Measurements from ENCODE around the gene ZFP14. TPM values are rescaled to one million over a fixed set of nuclear protein-coding genes. Genes with fewer than 3 reads are reported as not detected.

ZFP14 gene
- total and polyA plus RNA-seq, 2 of the 4 experiments (the other 2 are of a cell fraction): 0.67 to 2.0 TPM

- H3K4me1 ChIP-seq (ENCODE audit: control insufficient read depth, insufficient read depth, low read length): no peaks in the 10 kb centered on the region
- no peak overlapping the region for H3K4ac ChIP-seq (ENCODE audit: low read depth, low read length)
- H3K56ac ChIP-seq (ENCODE audit: extremely low read depth, insufficient read depth, low read length): no peak overlapping the region
- in situ Hi-C loops (cut with MboI; ENCODE audit: low sequenced_read_pairs) (no loop called here), dilution Hi-C loops (cut with HindIII; ENCODE audit: low sequenced_read_pairs, unreplicated experiment) (no loop called here), intact Hi-C loops (cut with micrococcal nuclease) (no loop called here)
- CTCF ChIA-PET: no interaction called here
- no peak overlapping the region for H2BK20ac ChIP-seq (ENCODE audit: low read depth, low read length)
- BruUV-seq (replicated peaks): no TSS peak
- no peaks in the 10 kb centered on the region for H4K20me1 ChIP-seq (ENCODE audit: insufficient read depth, low read length)
- no peak overlapping the region for H3K14ac ChIP-seq (replicated peaks; ENCODE audit: low read depth, low read length)
- no peaks in the 10 kb centered on the region for H3K27me3 ChIP-seq (ENCODE audit: control insufficient read depth, insufficient read depth, low read length)
- peaks cover 3 to 6% of the 10 kb centered on the region in 2 experiments for H3K79me1 ChIP-seq (ENCODE audit: low read depth in 1 of 2, low read length in 2 of 2)
- TF ChIP-seq MAZ (IDR thresholded peaks at IDR 0.05; ENCODE audit: borderline replicate concordance, low read depth, low read length) (no peak), CEBPB (IDR thresholded peaks at IDR 0.05; ENCODE audit: low read depth, low read length) (no peak), CHD1 (IDR thresholded peaks at IDR 0.05; ENCODE audit: low read depth, low read length) (no peak), FOS (IDR thresholded peaks at IDR 0.05; ENCODE audit: low read depth, low read length) (no peak), USF2 (IDR thresholded peaks at IDR 0.05; ENCODE audit: low read depth, low read length) (no peak), NFE2L2 (IDR thresholded peaks at IDR 0.05; ENCODE audit: low read depth, low read length) (no peak), MAFK (IDR thresholded peaks at IDR 0.05; ENCODE audit: low read depth, low read length) (no peak)
- TF ChIP-seq, protein P1, sequence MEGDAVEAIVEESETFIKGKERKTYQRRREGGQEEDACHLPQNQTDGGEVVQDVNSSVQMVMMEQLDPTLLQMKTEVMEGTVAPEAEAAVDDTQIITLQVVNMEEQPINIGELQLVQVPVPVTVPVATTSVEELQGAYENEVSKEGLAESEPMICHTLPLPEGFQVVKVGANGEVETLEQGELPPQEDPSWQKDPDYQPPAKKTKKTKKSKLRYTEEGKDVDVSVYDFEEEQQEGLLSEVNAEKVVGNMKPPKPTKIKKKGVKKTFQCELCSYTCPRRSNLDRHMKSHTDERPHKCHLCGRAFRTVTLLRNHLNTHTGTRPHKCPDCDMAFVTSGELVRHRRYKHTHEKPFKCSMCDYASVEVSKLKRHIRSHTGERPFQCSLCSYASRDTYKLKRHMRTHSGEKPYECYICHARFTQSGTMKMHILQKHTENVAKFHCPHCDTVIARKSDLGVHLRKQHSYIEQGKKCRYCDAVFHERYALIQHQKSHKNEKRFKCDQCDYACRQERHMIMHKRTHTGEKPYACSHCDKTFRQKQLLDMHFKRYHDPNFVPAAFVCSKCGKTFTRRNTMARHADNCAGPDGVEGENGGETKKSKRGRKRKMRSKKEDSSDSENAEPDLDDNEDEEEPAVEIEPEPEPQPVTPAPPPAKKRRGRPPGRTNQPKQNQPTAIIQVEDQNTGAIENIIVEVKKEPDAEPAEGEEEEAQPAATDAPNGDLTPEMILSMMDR (conservative IDR thresholded peaks at IDR 0.05; ENCODE audit: low read depth, low read length): no peak
- H2AFZ ChIP-seq (replicated peaks; ENCODE audit: low read length, poor library complexity): no peak overlapping the region
- H2AK9ac ChIP-seq (replicated peaks; ENCODE audit: low read depth, low read length, poor library complexity): no peak overlapping the region
- DNase-seq (no peak), ATAC-seq (ENCODE audit: low read depth) (no peak)
- no peak overlapping the region for H3K18ac ChIP-seq (ENCODE audit: low read depth, low read length)
- H2BK120ac ChIP-seq (ENCODE audit: low read depth, low read length): no peak overlapping the region
- H2BK5ac ChIP-seq (ENCODE audit: low read depth, low read length, poor library complexity, severe bottlenecking): no peak overlapping the region
- no peak overlapping the region for H3K4me2 ChIP-seq (ENCODE audit: low read depth, low read length)
- no peaks in the 10 kb centered on the region for H3K9me1 ChIP-seq (ENCODE audit: insufficient read depth, low read length)
- POLR2A ChIA-PET (ENCODE audit: unreplicated experiment): no interaction called here
- H3K27ac ChIP-seq (ENCODE audit: insufficient read depth, low read length): no peak overlapping the region
- no peak overlapping the region for H2AK5ac ChIP-seq (ENCODE audit: low read depth, low read length)
- H3K9ac ChIP-seq (ENCODE audit: low read depth, low read length): no peak overlapping the region
- H4K8ac ChIP-seq (ENCODE audit: low read depth in 2 of 2, low read length in 2 of 2): no peak overlapping the region
- H3K9me3 ChIP-seq (ENCODE audit: control insufficient read depth, insufficient read depth, low read length): no peaks in the 10 kb centered on the region; the same call in 1 of the 2 replicates
- H3K4me3 ChIP-seq (ENCODE audit: insufficient read depth, low read depth, low read length): no peak overlapping the region
- no peak overlapping the region for H2BK15ac ChIP-seq (ENCODE audit: low read depth, low read length)
- no peaks in the 10 kb centered on the region for H3K36me3 ChIP-seq (ENCODE audit: control insufficient read depth, insufficient read depth, low read length)
- H4K5ac ChIP-seq (ENCODE audit: low read depth, low read length): no peak overlapping the region
- no peak overlapping the region for H3K23ac ChIP-seq (ENCODE audit: low read depth, low read length)
- no peak overlapping the region for H4K91ac ChIP-seq (ENCODE audit: insufficient read depth, low read depth, low read length)
These were observed 7.1 kb downstream of the ZFP14 start for GRCh38 chr19:36371886-36372285.

Measured in IMR-90 (cell line).